Erythroblast (primary cell): ENCODE data around the gene DHH.

Experiments used
- GATA1 ChIP-seq: IDR thresholded peaks from 2 replicates; pipeline ENCODE4 v1.6.1; 2011; ENCODE audit warnings: low read depth, mild to moderate bottlenecking, control low read depth, low read length, moderate library complexity
- POLR2A ChIP-seq: IDR thresholded peaks from 2 replicates; pipeline ENCODE4 v1.6.1; 2011; ENCODE audit warnings: mild to moderate bottlenecking, low read length

DNA sequence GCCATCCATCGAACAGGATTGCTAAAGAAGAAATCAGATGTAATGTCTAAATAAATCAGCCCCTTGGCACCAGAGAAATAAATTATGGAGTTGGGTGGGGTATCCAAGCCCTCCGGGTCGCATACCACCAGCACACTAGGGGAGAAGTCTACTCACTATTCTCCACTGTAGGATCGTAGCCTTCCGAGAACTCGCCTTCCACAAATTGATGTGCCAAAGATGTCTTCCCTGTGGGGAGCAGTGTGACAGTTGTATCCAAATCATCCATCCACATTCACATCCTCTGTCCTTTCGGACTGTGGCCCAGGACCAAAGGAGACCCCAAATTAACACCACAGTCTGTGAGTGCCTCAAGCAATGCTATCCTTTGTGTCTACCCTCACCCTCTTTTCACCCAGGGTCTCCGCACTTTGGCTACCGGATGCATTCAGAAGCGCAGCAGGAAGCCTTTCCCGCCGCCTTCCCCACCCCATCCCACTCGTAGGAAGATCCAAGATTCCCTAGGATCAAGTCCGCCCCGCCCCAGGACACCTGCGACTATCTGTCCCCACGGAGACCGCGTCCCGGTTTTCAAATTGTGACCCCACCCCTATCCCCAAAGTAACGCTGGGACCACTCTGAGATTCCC lies 25.6 kb downstream of the DHH start:
- TF ChIP-seq POLR2A (no peak), GATA1 (no peak)
